GM20000 (cell line): ENCODE results near the gene FLACC1.
A peak's percentile ranks its signal among the peaks of the same experiment; 100 is the strongest.
"Not testable (repeated sequence)": the region's sequence is repeated elsewhere in the genome, so short reads cannot be mapped to it uniquely, and the experiment has no call there.

Experiments
- DNase-seq: peaks from one replicate; pipeline ENCODE4 v3.0.0; 2012; ENCODE audit warnings: low spot score
- TF ChIP-seq, protein P1 (sequence below): IDR thresholded peaks from 2 replicates; pipeline ENCODE4 v1.5.1; 2012; ENCODE audit warnings: mild to moderate bottlenecking, control low read depth; ENCODE audit errors: extremely low read depth, missing control alignments

Gene FLACC1

DNA sequence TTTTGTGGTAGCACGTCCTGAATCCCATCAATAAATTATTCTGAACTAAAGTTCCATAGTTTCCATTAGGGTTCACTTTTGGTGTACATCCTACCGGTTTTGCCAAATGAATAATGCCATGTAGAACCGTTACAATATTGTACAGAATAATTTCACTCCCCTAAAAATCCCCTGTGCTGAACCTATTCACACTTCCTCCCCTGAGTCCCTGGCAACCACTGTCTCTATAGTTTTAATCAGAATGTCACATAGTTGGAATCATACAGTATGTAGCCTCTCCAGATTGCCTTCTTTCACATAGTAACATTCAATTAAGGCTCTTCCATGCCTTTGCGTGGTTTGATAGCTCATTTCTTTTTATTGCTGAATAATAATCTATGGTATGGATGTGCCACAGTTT is 106.4 kb downstream of the FLACC1 start:
- TF ChIP-seq, protein P1, sequence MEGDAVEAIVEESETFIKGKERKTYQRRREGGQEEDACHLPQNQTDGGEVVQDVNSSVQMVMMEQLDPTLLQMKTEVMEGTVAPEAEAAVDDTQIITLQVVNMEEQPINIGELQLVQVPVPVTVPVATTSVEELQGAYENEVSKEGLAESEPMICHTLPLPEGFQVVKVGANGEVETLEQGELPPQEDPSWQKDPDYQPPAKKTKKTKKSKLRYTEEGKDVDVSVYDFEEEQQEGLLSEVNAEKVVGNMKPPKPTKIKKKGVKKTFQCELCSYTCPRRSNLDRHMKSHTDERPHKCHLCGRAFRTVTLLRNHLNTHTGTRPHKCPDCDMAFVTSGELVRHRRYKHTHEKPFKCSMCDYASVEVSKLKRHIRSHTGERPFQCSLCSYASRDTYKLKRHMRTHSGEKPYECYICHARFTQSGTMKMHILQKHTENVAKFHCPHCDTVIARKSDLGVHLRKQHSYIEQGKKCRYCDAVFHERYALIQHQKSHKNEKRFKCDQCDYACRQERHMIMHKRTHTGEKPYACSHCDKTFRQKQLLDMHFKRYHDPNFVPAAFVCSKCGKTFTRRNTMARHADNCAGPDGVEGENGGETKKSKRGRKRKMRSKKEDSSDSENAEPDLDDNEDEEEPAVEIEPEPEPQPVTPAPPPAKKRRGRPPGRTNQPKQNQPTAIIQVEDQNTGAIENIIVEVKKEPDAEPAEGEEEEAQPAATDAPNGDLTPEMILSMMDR, result no peak
- DNase-seq, result no peak

DNA sequence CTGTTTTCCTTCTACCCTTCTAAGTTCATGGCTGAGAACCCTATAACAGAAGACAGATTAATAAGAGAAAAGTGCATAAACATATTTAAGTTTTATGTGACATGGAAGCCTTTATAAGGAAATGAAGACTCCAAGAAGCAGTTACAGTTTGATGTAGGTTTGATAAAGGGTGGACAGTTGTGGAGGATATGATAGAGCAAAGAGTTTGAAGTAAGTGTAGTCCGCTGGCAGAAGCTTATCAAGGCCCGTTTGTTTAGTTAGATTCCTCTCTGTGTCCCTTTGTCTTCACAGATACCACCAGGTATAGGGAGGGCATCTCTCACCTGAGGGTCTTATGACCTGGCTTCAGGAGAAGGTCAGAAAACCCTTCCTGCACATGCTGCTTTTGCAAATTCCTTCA is 107.3 kb downstream of the FLACC1 start:
- DNase-seq, result no peak
- TF ChIP-seq, protein P1, result no peak

DNA sequence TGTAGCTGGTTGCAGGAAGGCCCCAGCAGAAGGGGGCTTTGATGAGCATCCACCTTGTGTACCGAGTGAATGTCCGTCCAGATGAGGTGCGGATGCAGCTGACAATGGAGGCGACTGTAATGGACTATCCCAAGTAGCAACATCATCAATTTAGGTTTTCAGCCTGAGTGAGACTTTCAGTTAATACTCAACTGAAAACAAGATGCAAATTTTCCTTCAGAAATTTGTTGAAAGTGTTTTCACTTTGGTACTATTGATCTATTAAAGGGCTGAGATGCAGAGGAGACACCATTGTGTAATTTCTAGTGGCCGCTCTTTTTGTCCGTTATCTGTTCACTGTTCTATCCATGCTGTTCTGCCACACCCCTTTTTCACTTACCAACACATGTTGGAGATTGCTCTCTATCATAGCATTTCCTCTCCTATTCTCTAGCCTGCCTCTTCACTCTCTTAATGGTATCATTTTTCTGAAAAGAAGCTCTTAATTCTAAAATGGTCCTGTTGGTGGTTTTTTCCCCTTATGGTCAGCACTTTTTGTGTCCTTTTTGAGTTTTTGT is 108.8 kb downstream of the FLACC1 start:
- peak; percentile 25 for DNase-seq
- TF ChIP-seq, protein P1, result no peak

DNA sequence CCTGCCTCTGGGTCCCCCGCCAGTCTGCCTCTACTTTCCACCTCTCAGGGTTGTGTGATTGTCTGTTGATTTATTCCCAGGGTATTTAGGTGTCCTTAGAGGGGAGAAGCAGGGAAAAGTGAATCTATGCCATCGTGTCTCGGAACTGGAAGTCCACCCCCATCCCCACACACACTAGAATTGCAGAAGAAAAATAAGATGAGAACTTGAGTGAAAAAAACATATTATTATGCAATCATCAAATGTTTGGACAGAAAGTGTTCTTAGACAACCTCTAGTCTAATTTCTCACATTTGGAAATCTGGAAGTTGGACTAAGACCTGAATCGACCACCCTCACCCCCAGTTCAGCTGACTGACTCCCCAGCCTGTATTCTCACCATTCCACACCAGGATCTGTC is 110.9 kb downstream of the FLACC1 start:
- DNase-seq, result no peak
- TF ChIP-seq, protein P1, result no peak

DNA sequence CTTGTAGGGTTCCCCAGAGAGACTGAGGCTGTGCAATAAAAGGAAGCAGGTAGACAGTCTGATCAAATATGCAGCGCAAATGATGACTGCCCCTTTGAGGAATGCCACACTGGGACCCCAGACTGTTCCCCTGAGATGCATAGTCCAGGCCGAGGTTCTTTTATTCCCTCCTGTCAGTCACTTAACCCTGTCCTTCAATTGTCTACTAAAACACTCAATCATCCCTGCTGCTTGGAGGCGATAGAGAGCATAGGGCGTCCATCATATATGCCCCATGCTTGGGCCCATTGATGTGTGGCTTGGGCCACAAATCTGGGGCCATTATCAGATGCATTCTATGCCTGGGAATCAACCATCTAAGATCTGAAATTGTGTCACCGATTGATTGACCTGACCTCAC is 112.3 kb downstream of the FLACC1 start:
- TF ChIP-seq, protein P1, result no peak
- DNase-seq, result no peak

DNA sequence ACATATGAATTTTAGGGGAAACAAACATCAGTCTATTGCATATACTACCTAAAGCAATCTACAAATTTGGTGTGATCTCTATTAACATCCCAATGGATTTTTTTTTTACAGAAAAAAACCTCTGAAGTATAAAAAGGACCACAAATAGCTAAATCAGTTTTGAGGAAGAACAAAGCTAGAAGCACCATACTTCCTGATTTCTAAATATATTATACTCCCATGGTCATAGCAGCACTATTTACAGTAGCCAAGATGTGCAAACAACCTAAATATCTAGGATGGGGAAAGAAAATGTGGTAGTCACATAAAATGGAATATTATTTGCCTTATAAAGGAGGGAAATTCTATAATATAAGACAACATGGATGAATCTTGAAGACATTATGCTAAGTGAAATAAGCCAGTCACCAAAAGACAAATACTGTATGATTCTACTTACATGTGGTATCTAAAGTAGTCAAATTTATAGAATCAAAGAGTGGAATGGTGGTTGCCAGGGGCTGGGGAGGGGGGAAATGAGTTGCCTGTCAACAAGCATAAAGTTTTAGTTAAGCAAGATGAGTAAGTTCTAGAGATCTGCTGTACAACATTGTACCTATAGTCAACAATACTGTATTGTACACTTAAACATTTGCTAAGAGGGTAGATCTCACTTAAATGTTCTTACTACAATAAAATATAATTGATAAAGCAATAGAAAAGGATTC is 114.4 kb downstream of the FLACC1 start:
- TF ChIP-seq, protein P1, result no peak
- no peak for DNase-seq

DNA sequence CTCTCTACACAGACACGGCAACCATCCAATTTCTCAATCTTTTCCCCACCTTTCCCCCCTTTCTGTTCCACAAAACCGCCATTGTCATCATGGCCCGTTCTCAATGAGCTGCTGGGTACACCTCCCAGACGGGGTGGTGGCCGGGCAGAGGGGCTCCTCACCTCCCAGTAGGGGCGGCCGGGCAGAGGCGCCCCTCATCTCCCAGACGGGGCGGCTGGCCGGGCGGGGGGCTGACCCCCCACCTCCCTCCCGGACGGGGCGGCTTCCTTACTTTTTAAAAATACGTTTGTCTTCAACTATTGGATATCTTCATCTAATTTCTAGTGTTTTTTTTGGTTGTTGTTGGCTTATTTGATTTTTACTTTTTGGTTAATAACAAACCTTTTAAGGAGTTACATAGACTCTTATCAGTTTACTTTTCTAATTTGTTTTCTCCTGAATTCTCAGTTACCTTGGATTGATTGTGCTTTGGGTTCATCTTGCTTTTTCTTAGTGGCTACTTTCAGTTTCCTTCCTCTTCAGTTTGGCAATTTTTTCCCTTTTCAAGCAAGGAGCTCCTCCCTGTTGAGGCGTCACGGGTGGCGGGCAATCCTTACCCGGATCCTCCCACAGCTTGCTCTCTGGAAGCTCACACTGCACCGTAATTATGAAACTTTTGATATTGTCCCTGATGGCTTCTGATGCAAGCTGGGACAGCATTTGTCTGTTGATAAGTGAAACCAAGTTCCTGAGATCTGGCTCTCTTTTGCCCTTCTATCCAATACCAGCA is 117.8 kb downstream of the FLACC1 start:
- not testable (repeated sequence) for DNase-seq
